ENCODE data around the gene PLCD3. TPM values are rescaled to one million over a fixed set of nuclear protein-coding genes. Genes with fewer than 3 reads are reported as not detected.

Gene PLCD3
- total and polyA plus RNA-seq, 2 donors: 0.66 to 9.1 TPM

GRCh38 chr17:45101883-45102811 is 30.2 kb downstream of the PLCD3 start:
- Histone ChIP-seq H3K27ac (ENCODE audit: low read depth in 1 of 2, low read length in 1 of 2) (no peak overlapping the region), H3K27me3 (ENCODE audit: control insufficient read depth in 2 of 2, insufficient read depth in 1 of 2, low read length in 1 of 2) (no peaks in the 10 kb centered on the region), H3K4me3 (ENCODE audit: low read length in 2 of 2) (no peak overlapping the region), H3K9me3 (ENCODE audit: control insufficient read depth in 2 of 2, insufficient read depth in 1 of 2, low read length in 1 of 2) (no peaks in the 10 kb centered on the region), H3K4me1 (ENCODE audit: control insufficient read depth in 2 of 2, insufficient read depth in 2 of 2, low read length in 2 of 2) (peaks cover 0 to 14% of the 10 kb centered on the region in 2 donors), H3K36me3 (ENCODE audit: control insufficient read depth in 2 of 2, insufficient read depth in 2 of 2, low read length in 1 of 2) (peaks cover 84 to 90% of the 10 kb centered on the region in 2 donors)
- no peak for DNase-seq (ENCODE audit: low read depth in 6 of 9, low spot score in 9 of 9)
- 96% methylated on average over 12 of the region's 12 CpGs for WGBS

GRCh38 chr17:45101546-45101882 is 30.8 kb downstream of the PLCD3 start:
- 97% methylated on average over 9 of the region's 9 CpGs for WGBS
- H3K36me3 ChIP-seq (ENCODE audit: control insufficient read depth in 2 of 2, insufficient read depth in 2 of 2, low read length in 1 of 2): peaks cover 84 to 90% of the 10 kb centered on the region in 2 donors
- no peak for DNase-seq (ENCODE audit: low read depth in 6 of 9, low spot score in 9 of 9)
- H3K27me3 ChIP-seq (ENCODE audit: control insufficient read depth in 2 of 2, insufficient read depth in 1 of 2, low read length in 1 of 2): no peaks in the 10 kb centered on the region
- H3K27ac ChIP-seq (ENCODE audit: low read depth in 1 of 2, low read length in 1 of 2): no peak overlapping the region
- no peak overlapping the region for H3K4me3 ChIP-seq (ENCODE audit: low read length in 2 of 2)
- peaks cover 0 to 10% of the 10 kb centered on the region in 2 donors for H3K4me1 ChIP-seq (ENCODE audit: control insufficient read depth in 2 of 2, insufficient read depth in 2 of 2, low read length in 2 of 2)
- H3K9me3 ChIP-seq (ENCODE audit: control insufficient read depth in 2 of 2, insufficient read depth in 1 of 2, low read length in 1 of 2): no peaks in the 10 kb centered on the region

- H3K36me3 ChIP-seq (ENCODE audit: control insufficient read depth in 2 of 2, insufficient read depth in 2 of 2, low read length in 1 of 2): peaks cover 81 to 87% of the 10 kb centered on the region in 2 donors
- H3K9me3 ChIP-seq (ENCODE audit: control insufficient read depth in 2 of 2, insufficient read depth in 1 of 2, low read length in 1 of 2): no peaks in the 10 kb centered on the region
- H3K4me1 ChIP-seq (ENCODE audit: control insufficient read depth in 2 of 2, insufficient read depth in 2 of 2, low read length in 2 of 2): peaks cover 0 to 10% of the 10 kb centered on the region in 2 donors
- H3K4me3 ChIP-seq (ENCODE audit: low read length in 2 of 2): no peak overlapping the region
- no peaks in the 10 kb centered on the region for H3K27me3 ChIP-seq (ENCODE audit: control insufficient read depth in 2 of 2, insufficient read depth in 1 of 2, low read length in 1 of 2)
- DNase-seq (ENCODE audit: low read depth in 6 of 9, low spot score in 9 of 9): peak; percentile 34 to 76 (median 58)
- peak overlapping the region in 1 of 2 donors; percentile 66 for H3K27ac ChIP-seq (ENCODE audit: low read depth in 1 of 2, low read length in 1 of 2)
- 69% methylated on average over 9 of the region's 9 CpGs for WGBS
Measured at GRCh38 chr17:45098869-45099616, 33.3 kb downstream of the PLCD3 start.

GRCh38 chr17:45098081-45098868 is 34.0 kb downstream of the PLCD3 start:
- Histone ChIP-seq H3K4me3 (ENCODE audit: low read length in 2 of 2) (no peak overlapping the region), H3K9me3 (ENCODE audit: control insufficient read depth in 2 of 2, insufficient read depth in 1 of 2, low read length in 1 of 2) (no peaks in the 10 kb centered on the region), H3K4me1 (ENCODE audit: control insufficient read depth in 2 of 2, insufficient read depth in 2 of 2, low read length in 2 of 2) (peaks cover 0 to 10% of the 10 kb centered on the region in 2 donors), H3K36me3 (ENCODE audit: control insufficient read depth in 2 of 2, insufficient read depth in 2 of 2, low read length in 1 of 2) (peaks cover 81 to 87% of the 10 kb centered on the region in 2 donors), H3K27ac (ENCODE audit: low read depth in 1 of 2, low read length in 1 of 2) (peak overlapping the region; percentile 61 to 66), H3K27me3 (ENCODE audit: control insufficient read depth in 2 of 2, insufficient read depth in 1 of 2, low read length in 1 of 2) (no peaks in the 10 kb centered on the region)
- WGBS: 98% methylated on average over 13 of the region's 13 CpGs
- DNase-seq (ENCODE audit: low read depth in 6 of 9, low spot score in 9 of 9): no peak

GRCh38 chr17:45096926-45097325 is 35.4 kb downstream of the PLCD3 start:
- Histone ChIP-seq H3K4me3 (ENCODE audit: low read length in 2 of 2) (no peak overlapping the region), H3K9me3 (ENCODE audit: control insufficient read depth in 2 of 2, insufficient read depth in 1 of 2, low read length in 1 of 2) (no peaks in the 10 kb centered on the region), H3K27me3 (ENCODE audit: control insufficient read depth in 2 of 2, insufficient read depth in 1 of 2, low read length in 1 of 2) (no peaks in the 10 kb centered on the region), H3K4me1 (ENCODE audit: control insufficient read depth in 2 of 2, insufficient read depth in 2 of 2, low read length in 2 of 2) (peaks cover 0 to 10% of the 10 kb centered on the region in 2 donors), H3K27ac (ENCODE audit: low read depth in 1 of 2, low read length in 1 of 2) (no peak overlapping the region), H3K36me3 (ENCODE audit: control insufficient read depth in 2 of 2, insufficient read depth in 2 of 2, low read length in 1 of 2) (peaks cover 79 to 87% of the 10 kb centered on the region in 2 donors)
- DNase-seq (ENCODE audit: low read depth in 6 of 9, low spot score in 9 of 9): no peak
- 98% methylated on average over 11 of the region's 11 CpGs for WGBS

GRCh38 chr17:45096141-45096540 is 36.2 kb downstream of the PLCD3 start:
- H3K4me1 ChIP-seq (ENCODE audit: control insufficient read depth in 2 of 2, insufficient read depth in 2 of 2, low read length in 2 of 2): peaks cover 0 to 10% of the 10 kb centered on the region in 2 donors
- WGBS: 88% methylated on average over 3 of the region's 3 CpGs
- DNase-seq (ENCODE audit: low read depth in 6 of 9, low spot score in 9 of 9): peak in 3 of 9 donors; percentile 13 to 39 (median 17)
- no peak overlapping the region for H3K27ac ChIP-seq (ENCODE audit: low read depth in 1 of 2, low read length in 1 of 2)
- no peak overlapping the region for H3K4me3 ChIP-seq (ENCODE audit: low read length in 2 of 2)
- peaks cover 79 to 87% of the 10 kb centered on the region in 2 donors for H3K36me3 ChIP-seq (ENCODE audit: control insufficient read depth in 2 of 2, insufficient read depth in 2 of 2, low read length in 1 of 2)
- H3K9me3 ChIP-seq (ENCODE audit: control insufficient read depth in 2 of 2, insufficient read depth in 1 of 2, low read length in 1 of 2): no peaks in the 10 kb centered on the region
- no peaks in the 10 kb centered on the region for H3K27me3 ChIP-seq (ENCODE audit: control insufficient read depth in 2 of 2, insufficient read depth in 1 of 2, low read length in 1 of 2)

GRCh38 chr17:45093444-45094110 is 38.7 kb downstream of the PLCD3 start:
- no peaks in the 10 kb centered on the region for H3K27me3 ChIP-seq (ENCODE audit: control insufficient read depth in 2 of 2, insufficient read depth in 1 of 2, low read length in 1 of 2)
- H3K4me1 ChIP-seq (ENCODE audit: control insufficient read depth in 2 of 2, insufficient read depth in 2 of 2, low read length in 2 of 2): peaks cover 0 to 5% of the 10 kb centered on the region in 2 donors
- peaks cover 92 to 94% of the 10 kb centered on the region in 2 donors for H3K36me3 ChIP-seq (ENCODE audit: control insufficient read depth in 2 of 2, insufficient read depth in 2 of 2, low read length in 1 of 2)
- no peak for DNase-seq (ENCODE audit: low read depth in 6 of 9, low spot score in 9 of 9)
- peak overlapping the region in 1 of 2 donors; percentile 32 for H3K27ac ChIP-seq (ENCODE audit: low read depth in 1 of 2, low read length in 1 of 2)
- 91% methylated on average over 13 of the region's 13 CpGs for WGBS
- H3K4me3 ChIP-seq (ENCODE audit: low read length in 2 of 2): no peak overlapping the region
- no peaks in the 10 kb centered on the region for H3K9me3 ChIP-seq (ENCODE audit: control insufficient read depth in 2 of 2, insufficient read depth in 1 of 2, low read length in 1 of 2)

GRCh38 chr17:45092911-45093430 is 39.3 kb downstream of the PLCD3 start:
- no peaks in the 10 kb centered on the region for H3K27me3 ChIP-seq (ENCODE audit: control insufficient read depth in 2 of 2, insufficient read depth in 1 of 2, low read length in 1 of 2)
- H3K36me3 ChIP-seq (ENCODE audit: control insufficient read depth in 2 of 2, insufficient read depth in 2 of 2, low read length in 1 of 2): peaks cover 92 to 94% of the 10 kb centered on the region in 2 donors
- peak overlapping the region in 1 of 2 donors; percentile 42 for H3K27ac ChIP-seq (ENCODE audit: low read depth in 1 of 2, low read length in 1 of 2)
- peaks cover 0 to 2% of the 10 kb centered on the region in 2 donors for H3K4me1 ChIP-seq (ENCODE audit: control insufficient read depth in 2 of 2, insufficient read depth in 2 of 2, low read length in 2 of 2)
- H3K9me3 ChIP-seq (ENCODE audit: control insufficient read depth in 2 of 2, insufficient read depth in 1 of 2, low read length in 1 of 2): no peaks in the 10 kb centered on the region
- no peak overlapping the region for H3K4me3 ChIP-seq (ENCODE audit: low read length in 2 of 2)
- DNase-seq (ENCODE audit: low read depth in 6 of 9, low spot score in 9 of 9): no peak
- WGBS: 96% methylated on average over 6 of the region's 6 CpGs
